GM12878 (cell line): ENCODE data around the gene HOXA10. TPM values are rescaled to one million over a fixed set of nuclear protein-coding genes. Genes with fewer than 3 reads are reported as not detected.

ENCODE experiments used
- ATAC-seq: fragments of 200-7000 bp; cut with Tn5 transposase; 3 replicates; pipeline ENCODE4 v1.9.1; 2020; ENCODE audit warnings: mild to moderate bottlenecking, moderate library complexity
- BruUV-seq: library from RNA; stranded (reverse); fragments of 400-500 nt; replicated peaks from 2 replicates; lab custom pipeline; 2021; lab: Mats Ljungman, UMichigan
- CTCF ChIA-PET: fragments of 300-600 bp; sonication (Branson Sonifier 250); formaldehyde crosslinking; extraction: SDS; loops from one replicate; lab custom pipeline; 2021; ENCODE audit warnings: inconsistent platforms; lab: Yijun Ruan, JAX
- POLR2A ChIA-PET: fragments of 350-600 bp; formaldehyde crosslinking; extraction: SDS; loops from one replicate; lab custom pipeline; 2021; ENCODE audit warnings: inconsistent platforms; lab: Charles Lee
- RAD21 ChIA-PET: fragments of 300-600 bp; sonication (Branson Sonifier 250); formaldehyde crosslinking; loops from one replicate; lab custom pipeline; 2023; ENCODE audit warnings: antibody characterized with exemption; ENCODE audit not compliant: unreplicated experiment; lab: Charles Lee
- SMC1A ChIA-PET: fragments of 300-600 bp; sonication (Branson Sonifier 250); formaldehyde crosslinking; loops from one replicate; lab custom pipeline; 2023; ENCODE audit not compliant: unreplicated experiment, uncharacterized antibody; lab: Charles Lee
- DNase-seq: peaks from one replicate; pipeline ENCODE4 v3.0.0-alpha.2; 2011; ENCODE audit warnings: low read depth, low spot score
- FAIRE-seq: peaks from 3 replicates; lab custom pipeline; 2011; peaks lifted over from hg19 to GRCh38; lab: Jason Lieb, UNC
- H2AFZ ChIP-seq: 2 replicates; pipeline ENCODE4 v1.6.0; 2011; ENCODE audit warnings: low read depth, low read length, control low read depth; ENCODE audit not compliant: control insufficient read depth
- H3K27ac ChIP-seq: 2 replicates; pipeline ENCODE4 v1.5.1; 2011; ENCODE audit warnings: control low read depth; ENCODE audit not compliant: control insufficient read depth, insufficient read depth
- H3K27me3 ChIP-seq, 2 experiments: replicated peaks in 1 of 2; 2 replicates each; pipeline versions ENCODE4 v1.6.0 to v1.6.1; 2011; ENCODE audit warnings: low read length in 1 of 2; ENCODE audit not compliant: control insufficient read depth in 2 of 2, insufficient read depth in 2 of 2
- H3K36me3 ChIP-seq, 2 experiments: 2 replicates each; pipeline ENCODE4 v1.5.1; 2011; ENCODE audit warnings: low read length in 1 of 2; ENCODE audit not compliant: control insufficient read depth in 2 of 2, insufficient read depth in 2 of 2
- H3K4me1 ChIP-seq: 2 replicates; pipeline ENCODE4 v1.6.1; 2011; ENCODE audit warnings: mild to moderate bottlenecking, low read length, moderate library complexity, mixed read lengths; ENCODE audit not compliant: control insufficient read depth, insufficient read depth
- H3K4me2 ChIP-seq: 2 replicates; pipeline ENCODE4 v1.6.0; 2011; ENCODE audit warnings: control low read depth; ENCODE audit not compliant: control insufficient read depth, insufficient read depth
- H3K4me3 ChIP-seq: fragments of 200-600 bp; sonication (generic); 2 replicates; pipeline ENCODE4 v1.5.1; 2016
- H3K79me2 ChIP-seq: 2 replicates; pipeline ENCODE4 v1.6.0; 2011; ENCODE audit warnings: low read length; ENCODE audit not compliant: control insufficient read depth, insufficient read depth
- H3K9ac ChIP-seq: 2 replicates; pipeline ENCODE4 v1.8.0; 2011; ENCODE audit warnings: low read length, control low read depth, mixed read lengths; ENCODE audit not compliant: control insufficient read depth, insufficient read depth
- H3K9me3 ChIP-seq: replicated peaks from 3 replicates; pipeline ENCODE4 v1.5.1; 2011; ENCODE audit warnings: mild to moderate bottlenecking, low read length; ENCODE audit not compliant: control insufficient read depth, insufficient read depth
- H4K20me1 ChIP-seq: 2 replicates; pipeline ENCODE4 v1.6.0; 2011; ENCODE audit not compliant: control insufficient read depth, insufficient read depth
- ASH2L ChIP-seq: fragments of 300-600, 200-600 bp; sonication (generic); IDR thresholded peaks from 2 replicates; pipeline ENCODE4 v1.6.1; 2017; ENCODE audit warnings: low read depth, mild to moderate bottlenecking, borderline replicate concordance
- ATF2 ChIP-seq: IDR thresholded peaks from 2 replicates; pipeline ENCODE4 v1.6.1; 2012; ENCODE audit warnings: low read length, inconsistent platforms
- BRCA1 ChIP-seq: IDR thresholded peaks from 2 replicates; pipeline ENCODE4 v1.6.1; 2011; ENCODE audit warnings: low read depth, low read length, improper control_type of control experiment
- E4F1 ChIP-seq: fragments of 450-650 bp; IDR thresholded peaks from 2 replicates; pipeline ENCODE4 v1.6.1; 2018; ENCODE audit warnings: borderline replicate concordance, mild to moderate bottlenecking; ENCODE audit not compliant: partially characterized antibody
- JUND ChIP-seq: IDR thresholded peaks from 2 replicates; pipeline ENCODE4 v1.6.1; 2012; ENCODE audit warnings: low read depth, mild to moderate bottlenecking, low read length, improper control_type of control experiment, moderate library complexity
- KAT2A ChIP-seq: conservative IDR thresholded peaks from 2 replicates; pipeline ENCODE4 v1.6.1; 2011; ENCODE audit warnings: low read depth, low read length; ENCODE audit not compliant: control insufficient read depth
- MEF2B ChIP-seq: fragments of 450-650 bp; IDR thresholded peaks from 2 replicates; pipeline ENCODE4 v1.6.1; 2018; ENCODE audit warnings: mild to moderate bottlenecking, moderate library complexity; ENCODE audit not compliant: partially characterized antibody, poor library complexity, severe bottlenecking
- NFIC ChIP-seq: IDR thresholded peaks from 2 replicates; pipeline ENCODE4 v1.6.1; 2012; ENCODE audit warnings: low read depth, mild to moderate bottlenecking, inconsistent platforms, low read length, moderate library complexity
- PML ChIP-seq: IDR thresholded peaks from 2 replicates; pipeline ENCODE4 v1.6.1; 2012; ENCODE audit warnings: low read length, inconsistent platforms
- RCOR1 ChIP-seq: conservative IDR thresholded peaks from 2 replicates; pipeline ENCODE4 v1.6.1; 2012; ENCODE audit warnings: low read depth, low read length, improper control_type of control experiment
- SMAD5 ChIP-seq: IDR thresholded peaks from 2 replicates; pipeline ENCODE4 v1.6.1; 2016; ENCODE audit warnings: antibody characterized with exemption, low read depth
- ZBTB33 ChIP-seq: fragments of 450-650 bp; IDR thresholded peaks from 2 replicates; pipeline ENCODE4 v1.6.1; 2017; ENCODE audit warnings: mild to moderate bottlenecking
- ZBTB40 ChIP-seq: fragments of 450-650 bp; IDR thresholded peaks from 2 replicates; pipeline ENCODE4 v1.6.1; 2016; ENCODE audit warnings: mild to moderate bottlenecking, moderate library complexity, borderline replicate concordance
- ZNF384 ChIP-seq: IDR thresholded peaks from 2 replicates; pipeline ENCODE4 v1.6.1; 2012; ENCODE audit warnings: low read depth, mild to moderate bottlenecking, low read length, improper control_type of control experiment, borderline replicate concordance
- WGBS: methylation state at CpG from one replicate; pipeline ENCODE4 v1.1.6; 2016; ENCODE audit warnings: low lambda C conversion rate; ENCODE audit not compliant: insufficient replicate concordance, insufficient coverage; ENCODE audit errors: missing lambda C conversion rate; 5-methylcytosine and 5-hydroxymethylcytosine counted together
- in situ Hi-C: fragments of 300-500 bp; cut with MboI; formaldehyde crosslinking; loops from 9 replicates; pipeline ENCODE4 v1.14.3; 2018; ENCODE audit warnings: mixed read lengths
- intact Hi-C: fragments of 100-400 bp; cut with micrococcal nuclease; formaldehyde crosslinking; loops from one replicate; pipeline ENCODE4 v1.14.2; 2022; ENCODE audit not compliant: unreplicated experiment
- polyA plus RNA-seq, 11 experiments: library from polyadenylated mRNA; depleted of rRNA in 4 of 11; unstranded in 6 of 11; stranded (reverse) in 5 of 11; fragments of >200 nt; fragmentation: Nextera tagmentation in 4 of 11; fragmentation: Illumina TruSeq in 1 of 11; extraction: Ambion mirVana in 4 of 11; extraction: Trizol in 1 of 11; gene quantifications; 1 replicate in 1 of 11; 2 replicates in 10 of 11; pipeline versions ENCODE4 v1.2.1 to v1.2.3, GENCODE V29; 2011 to 2016; ENCODE audit warnings: inconsistent platforms in 2 of 11, missing spikeins in 2 of 11, low read depth in 1 of 11
- total RNA-seq, 4 experiments: library from RNA; depleted of rRNA in 3 of 4; stranded (reverse); fragments of >200 nt in 3 of 4; fragmentation: Illumina TruSeq in 1 of 4; extraction: Trizol in 1 of 4; gene quantifications; 2 replicates each; pipeline versions ENCODE4 v1.2.1 to v1.2.3, GENCODE V29; 2013 to 2021

HOXA10 gene
- total and polyA plus RNA-seq, 10 of the 15 experiments (the other 5 are each of a cell fraction or from before 2014, with no cell fraction given), result not detected

- SMC1A ChIA-PET, result interaction anchor here (1.5 kb wide), 1 partner anchor 712 kb away, joined by 6 read pairs; no protein-coding TSS in a partner anchor
- in situ Hi-C loops (no loop called here), intact Hi-C loops (no loop called here)
- no peak overlapping the region for H2AFZ ChIP-seq
- H3K79me2 ChIP-seq, result no peaks in the 10 kb centered on the region
- no peak overlapping the region for H3K9ac ChIP-seq
- H4K20me1 ChIP-seq, result no peaks in the 10 kb centered on the region
- H3K27ac ChIP-seq, result no peak overlapping the region
- no peak overlapping the region for H3K4me3 ChIP-seq
- no peak overlapping the region for H3K4me2 ChIP-seq
- peaks cover 11 to 34% of the 10 kb centered on the region in 2 experiments for H3K27me3 ChIP-seq
- H3K9me3 ChIP-seq, result no peaks in the 10 kb centered on the region
- WGBS, result 5% methylated on average over 4 of the region's 4 CpGs
- POLR2A ChIA-PET, result no interaction called here
- DNase-seq, result no peak
- no TSS peak for BruUV-seq
- no peak for ATAC-seq
- CTCF ChIA-PET, result interaction anchor here (0.6 to 4.1 kb wide), 5 partner anchors 13 to 712 kb away, joined by 3 to 23 read pairs (median 7); no protein-coding TSS in a partner anchor
- RAD21 ChIA-PET, result interaction anchor here (1.6 kb wide), 1 partner anchor 397 kb away, joined by 5 read pairs; no protein-coding TSS in a partner anchor
- no peak for FAIRE-seq
- H3K36me3 ChIP-seq, result no peaks in the 10 kb centered on the region
- no peaks in the 10 kb centered on the region for H3K4me1 ChIP-seq
- no peak for TF ChIP-seq MEF2B
- TF ChIP-seq PML, result no peak
- TF ChIP-seq JUND, result no peak
- no peak for TF ChIP-seq RCOR1
- TF ChIP-seq ATF2, result no peak
- no peak for TF ChIP-seq ZBTB40
- no peak for TF ChIP-seq ZBTB33
- no peak for TF ChIP-seq NFIC
- no peak for TF ChIP-seq BRCA1
- no peak for TF ChIP-seq E4F1
- no peak for TF ChIP-seq SMAD5
- TF ChIP-seq ZNF384, result no peak
- no peak for TF ChIP-seq ASH2L
- TF ChIP-seq KAT2A, result no peak
Measured at GRCh38 chr7:27208998-27209397, 34.9 kb upstream of the HOXA10 start.
